GM10266 (cell line): ENCODE measurements around the gene NFIA.

Source experiments
- DNase-seq: peaks from one replicate; pipeline ENCODE4 v3.0.0; 2012; ENCODE audit errors: extremely low spot score
- TF ChIP-seq, protein P1 (sequence below): IDR thresholded peaks from 2 replicates; pipeline ENCODE4 v1.5.1; 2012; ENCODE audit warnings: mild to moderate bottlenecking, low read depth; ENCODE audit not compliant: control insufficient read depth, insufficient read depth; ENCODE audit errors: missing control alignments

The NFIA gene

DNA sequence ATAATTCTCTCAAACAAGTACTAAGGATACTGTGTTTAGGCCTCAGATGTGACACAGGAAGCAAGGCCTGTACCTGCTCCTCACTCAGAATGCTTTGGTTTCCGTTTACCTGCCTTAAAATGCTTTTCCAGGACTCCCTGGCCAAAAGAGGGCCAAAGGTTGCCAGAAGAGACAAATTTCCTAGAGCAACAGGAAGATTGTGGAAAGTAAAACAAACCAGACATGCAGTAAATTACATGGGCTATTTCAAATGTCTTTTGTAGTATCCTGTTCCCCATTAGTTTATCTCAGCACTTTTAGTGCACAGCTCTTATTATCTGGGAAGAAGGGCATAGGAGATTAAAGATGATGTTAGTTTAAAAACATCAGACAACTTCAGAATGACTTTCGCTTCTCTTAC lies 280.0 kb downstream of the NFIA start:
- TF ChIP-seq, protein P1, sequence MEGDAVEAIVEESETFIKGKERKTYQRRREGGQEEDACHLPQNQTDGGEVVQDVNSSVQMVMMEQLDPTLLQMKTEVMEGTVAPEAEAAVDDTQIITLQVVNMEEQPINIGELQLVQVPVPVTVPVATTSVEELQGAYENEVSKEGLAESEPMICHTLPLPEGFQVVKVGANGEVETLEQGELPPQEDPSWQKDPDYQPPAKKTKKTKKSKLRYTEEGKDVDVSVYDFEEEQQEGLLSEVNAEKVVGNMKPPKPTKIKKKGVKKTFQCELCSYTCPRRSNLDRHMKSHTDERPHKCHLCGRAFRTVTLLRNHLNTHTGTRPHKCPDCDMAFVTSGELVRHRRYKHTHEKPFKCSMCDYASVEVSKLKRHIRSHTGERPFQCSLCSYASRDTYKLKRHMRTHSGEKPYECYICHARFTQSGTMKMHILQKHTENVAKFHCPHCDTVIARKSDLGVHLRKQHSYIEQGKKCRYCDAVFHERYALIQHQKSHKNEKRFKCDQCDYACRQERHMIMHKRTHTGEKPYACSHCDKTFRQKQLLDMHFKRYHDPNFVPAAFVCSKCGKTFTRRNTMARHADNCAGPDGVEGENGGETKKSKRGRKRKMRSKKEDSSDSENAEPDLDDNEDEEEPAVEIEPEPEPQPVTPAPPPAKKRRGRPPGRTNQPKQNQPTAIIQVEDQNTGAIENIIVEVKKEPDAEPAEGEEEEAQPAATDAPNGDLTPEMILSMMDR, result no peak
- DNase-seq, result no peak

- TF ChIP-seq, protein P1, result no peak
- DNase-seq, result no peak
These were observed 286.0 kb downstream of the NFIA start for GRCh38 chr1:61368366-61368765.

DNA sequence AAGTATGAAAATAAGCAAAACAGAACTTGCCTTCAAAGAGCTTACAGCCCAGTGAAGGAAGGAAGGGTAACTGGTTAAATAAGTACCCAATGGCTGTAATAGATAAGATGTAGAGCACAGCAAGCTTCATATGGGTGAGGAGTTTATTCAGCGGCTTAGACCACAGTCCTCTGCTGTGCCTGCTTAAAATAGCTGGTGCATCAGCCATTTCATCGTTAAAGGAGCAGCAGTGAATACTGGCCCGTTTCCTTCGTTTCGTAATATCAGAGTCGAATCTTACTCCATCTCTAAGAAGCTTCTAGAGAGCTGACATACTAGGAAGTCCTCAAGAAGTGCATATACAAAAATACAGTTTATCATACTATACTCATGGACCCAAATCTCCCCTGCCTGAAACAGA lies 286.5 kb downstream of the NFIA start:
- TF ChIP-seq, protein P1, result no peak
- DNase-seq, result no peak

DNA sequence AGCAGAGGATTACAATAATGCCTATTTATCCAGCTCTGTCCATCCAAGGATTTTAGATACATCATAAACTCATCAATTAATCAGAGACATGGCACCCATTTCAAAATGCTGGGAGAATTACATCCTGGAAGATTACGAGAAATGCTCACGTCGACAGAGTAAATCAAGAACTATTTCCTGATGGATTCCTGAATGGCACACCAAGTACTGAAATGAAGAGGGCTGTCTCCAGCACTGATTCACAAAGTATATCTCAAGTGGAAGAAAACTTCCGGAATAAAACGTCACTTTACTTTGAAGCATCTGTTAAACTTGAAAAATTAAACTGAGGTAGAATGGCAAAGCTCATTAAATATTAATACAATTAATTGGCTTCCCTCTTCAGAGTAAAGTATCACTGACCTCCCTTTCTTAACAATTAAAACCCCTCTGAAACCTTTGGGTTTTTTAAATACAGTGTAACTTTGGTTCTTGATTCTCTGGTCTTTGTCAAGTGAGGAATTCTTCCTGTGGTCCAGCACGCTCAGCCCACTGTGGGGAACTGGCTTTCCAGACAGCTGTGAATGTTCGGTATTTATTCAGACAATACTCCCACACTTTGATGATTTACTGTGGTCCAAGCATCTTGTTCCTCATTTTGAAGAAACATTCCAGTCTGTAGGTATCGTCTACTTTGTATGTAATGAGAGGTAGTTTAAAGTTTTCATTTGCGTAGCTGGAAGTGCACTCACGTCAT lies 288.0 kb downstream of the NFIA start:
- no peak for DNase-seq
- TF ChIP-seq, protein P1, result no peak

DNA sequence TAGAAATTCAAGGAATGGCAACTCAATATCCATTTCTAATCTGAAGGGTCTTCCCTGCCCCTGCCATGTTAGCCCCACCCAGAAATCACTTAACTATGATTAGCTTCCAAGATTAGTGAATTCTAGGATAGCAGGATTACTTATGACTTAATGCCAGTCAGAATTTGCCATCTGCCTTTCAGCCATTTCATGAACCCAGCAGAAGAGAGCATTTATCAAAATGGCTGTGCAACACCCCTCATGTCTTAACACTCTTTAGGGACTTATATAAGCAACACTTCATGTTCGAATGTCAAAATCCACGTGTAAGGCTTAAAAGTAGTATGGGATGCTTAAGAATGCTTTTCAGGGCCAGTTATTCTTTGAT lies 288.5 kb downstream of the NFIA start:
- TF ChIP-seq, protein P1, result no peak

DNA sequence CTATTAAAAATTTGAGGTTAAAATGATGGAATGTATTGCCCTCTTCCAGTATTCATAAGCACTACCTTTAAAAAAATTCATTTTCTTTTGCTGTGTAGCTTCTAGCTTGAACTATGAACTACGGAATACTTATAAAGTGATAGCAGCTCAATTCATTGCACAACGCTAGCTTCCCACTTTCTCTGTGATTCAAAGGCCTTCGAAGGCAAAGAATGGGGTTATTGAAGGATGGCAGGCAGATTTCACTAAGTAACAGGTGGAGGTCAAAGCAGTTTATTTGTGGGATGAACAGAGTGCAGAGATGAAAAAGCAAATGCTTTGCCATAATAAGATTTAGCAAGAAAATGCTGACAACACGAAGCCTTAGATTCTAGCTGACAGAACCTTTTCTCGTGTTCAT lies 290.6 kb downstream of the NFIA start:
- TF ChIP-seq, protein P1, result no peak
- no peak for DNase-seq

More for the DNA sequence above, 288.5 kb downstream of the NFIA start:
- no peak for DNase-seq

- no peak for DNase-seq
- TF ChIP-seq, protein P1, result no peak
These were observed 291.8 kb downstream of the NFIA start for GRCh38 chr1:61374156-61374555.
